Measurements from ENCODE around the gene KRT36.

KRT36 gene

GRCh38 chr17:41480136-41480535 is 9.6 kb downstream of the KRT36 start:
- no peak for DNase-seq (ENCODE audit: low read depth in 2 of 3, low spot score in 1 of 3)

GRCh38 chr17:41478237-41478636 is 11.5 kb downstream of the KRT36 start:
- no peak for DNase-seq (ENCODE audit: low read depth in 2 of 3, low spot score in 1 of 3)

GRCh38 chr17:41476866-41477815 is 12.6 kb downstream of the KRT36 start:
- no peak for DNase-seq (ENCODE audit: low read depth in 2 of 3, low spot score in 1 of 3)

GRCh38 chr17:41475421-41475820 is 14.3 kb downstream of the KRT36 start:
- DNase-seq (ENCODE audit: low read depth in 2 of 3, low spot score in 1 of 3), result no peak

- no peak for DNase-seq (ENCODE audit: low read depth in 2 of 3, low spot score in 1 of 3)
Measured at GRCh38 chr17:41474863-41475262, 14.8 kb downstream of the KRT36 start.

- no peak for DNase-seq (ENCODE audit: low read depth in 2 of 3, low spot score in 1 of 3)
Measured at GRCh38 chr17:41468346-41468745, 21.4 kb downstream of the KRT36 start.

- no peak for DNase-seq (ENCODE audit: low read depth in 2 of 3, low spot score in 1 of 3)
Measured at GRCh38 chr17:41467561-41467960, 22.1 kb downstream of the KRT36 start.

GRCh38 chr17:41466988-41467387 is 22.7 kb downstream of the KRT36 start, which contains the start of gene KRT32:
TSS of gene KRT32 (minus strand) at chr17:41467386. CDS start at chr17:41467325, 61 bp downstream.
- DNase-seq (ENCODE audit: low read depth in 2 of 3, low spot score in 1 of 3), result no peak

GRCh38 chr17:41464682-41465081 is 25.0 kb downstream of the KRT36 start:
- no peak for DNase-seq (ENCODE audit: low read depth in 2 of 3, low spot score in 1 of 3)

GRCh38 chr17:41464173-41464572 is 25.5 kb downstream of the KRT36 start:
- DNase-seq (ENCODE audit: low read depth in 2 of 3, low spot score in 1 of 3), result no peak

- DNase-seq (ENCODE audit: low read depth in 2 of 3, low spot score in 1 of 3), result no peak
Measured at GRCh38 chr17:41463746-41464145, 26.0 kb downstream of the KRT36 start.

- no peak for DNase-seq (ENCODE audit: low read depth in 2 of 3, low spot score in 1 of 3)
Measured at GRCh38 chr17:41462705-41463104, 27.0 kb downstream of the KRT36 start.

GRCh38 chr17:41457676-41458075 is 32.0 kb downstream of the KRT36 start:
- DNase-seq (ENCODE audit: low read depth in 2 of 3, low spot score in 1 of 3), result no peak

GRCh38 chr17:41456204-41456603 is 33.5 kb downstream of the KRT36 start:
- DNase-seq (ENCODE audit: low read depth in 2 of 3, low spot score in 1 of 3), result no peak

- no peak for DNase-seq (ENCODE audit: low read depth in 2 of 3, low spot score in 1 of 3)
Measured at GRCh38 chr17:41455236-41455635, 34.5 kb downstream of the KRT36 start.

GRCh38 chr17:41453066-41453465 is 36.6 kb downstream of the KRT36 start:
- no peak for DNase-seq (ENCODE audit: low read depth in 2 of 3, low spot score in 1 of 3)

GRCh38 chr17:41452281-41452680 is 37.4 kb downstream of the KRT36 start:
- DNase-seq (ENCODE audit: low read depth in 2 of 3, low spot score in 1 of 3), result no peak

- DNase-seq (ENCODE audit: low read depth in 2 of 3, low spot score in 1 of 3), result no peak
Measured at GRCh38 chr17:41451154-41451728, 38.5 kb downstream of the KRT36 start.

- no peak for DNase-seq (ENCODE audit: low read depth in 2 of 3, low spot score in 1 of 3)
Measured at GRCh38 chr17:41449008-41449407, 40.7 kb downstream of the KRT36 start.

GRCh38 chr17:41448506-41448905 is 41.2 kb downstream of the KRT36 start:
- no peak for DNase-seq (ENCODE audit: low read depth in 2 of 3, low spot score in 1 of 3)

GRCh38 chr17:41446806-41447205 is 42.9 kb downstream of the KRT36 start:
- no peak for DNase-seq (ENCODE audit: low read depth in 2 of 3, low spot score in 1 of 3)

- DNase-seq (ENCODE audit: low read depth in 2 of 3, low spot score in 1 of 3), result no peak
Measured at GRCh38 chr17:41444640-41445039, 45.1 kb downstream of the KRT36 start.

All from stimulated activated CD4-positive, alpha-beta T cell treated with anti-CD3 and anti-CD28 coated beads, Interleukin-12 subunit alpha, Interleukin-12 subunit beta, amount 100 ng/mL, for 48 hours (primary cell).